Measurements from ENCODE around the gene CAMK2D. TPM values are rescaled to one million over a fixed set of nuclear protein-coding genes. Genes with fewer than 3 reads are reported as not detected.

CAMK2D gene
- total RNA-seq, 4 donors from 2014 or later, result 62.0 to 122 (median 85.1) TPM

DNA sequence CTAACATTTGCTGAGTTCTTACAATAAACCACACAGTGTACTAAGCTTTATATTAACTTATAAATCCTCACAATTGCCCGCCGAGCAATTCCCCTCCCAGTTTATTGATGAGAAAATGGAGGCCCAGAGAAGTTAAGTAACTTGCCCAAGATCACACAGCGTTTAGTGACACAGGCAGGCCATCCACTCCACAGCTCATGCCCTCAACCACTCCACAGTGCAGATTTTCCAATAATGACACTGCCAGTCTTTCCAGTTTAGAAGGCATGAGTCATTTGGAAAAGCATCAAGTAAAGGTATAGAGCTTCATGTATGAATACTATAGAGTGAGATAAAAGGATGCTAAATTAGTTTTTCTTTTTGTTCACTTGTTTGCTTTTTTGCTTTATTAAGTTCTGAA is 208.5 kb downstream of the CAMK2D start:
- TF ChIP-seq, protein P1, sequence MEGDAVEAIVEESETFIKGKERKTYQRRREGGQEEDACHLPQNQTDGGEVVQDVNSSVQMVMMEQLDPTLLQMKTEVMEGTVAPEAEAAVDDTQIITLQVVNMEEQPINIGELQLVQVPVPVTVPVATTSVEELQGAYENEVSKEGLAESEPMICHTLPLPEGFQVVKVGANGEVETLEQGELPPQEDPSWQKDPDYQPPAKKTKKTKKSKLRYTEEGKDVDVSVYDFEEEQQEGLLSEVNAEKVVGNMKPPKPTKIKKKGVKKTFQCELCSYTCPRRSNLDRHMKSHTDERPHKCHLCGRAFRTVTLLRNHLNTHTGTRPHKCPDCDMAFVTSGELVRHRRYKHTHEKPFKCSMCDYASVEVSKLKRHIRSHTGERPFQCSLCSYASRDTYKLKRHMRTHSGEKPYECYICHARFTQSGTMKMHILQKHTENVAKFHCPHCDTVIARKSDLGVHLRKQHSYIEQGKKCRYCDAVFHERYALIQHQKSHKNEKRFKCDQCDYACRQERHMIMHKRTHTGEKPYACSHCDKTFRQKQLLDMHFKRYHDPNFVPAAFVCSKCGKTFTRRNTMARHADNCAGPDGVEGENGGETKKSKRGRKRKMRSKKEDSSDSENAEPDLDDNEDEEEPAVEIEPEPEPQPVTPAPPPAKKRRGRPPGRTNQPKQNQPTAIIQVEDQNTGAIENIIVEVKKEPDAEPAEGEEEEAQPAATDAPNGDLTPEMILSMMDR (IDR thresholded peaks at IDR 0.05; ENCODE audit: low read depth), result no peak

DNA sequence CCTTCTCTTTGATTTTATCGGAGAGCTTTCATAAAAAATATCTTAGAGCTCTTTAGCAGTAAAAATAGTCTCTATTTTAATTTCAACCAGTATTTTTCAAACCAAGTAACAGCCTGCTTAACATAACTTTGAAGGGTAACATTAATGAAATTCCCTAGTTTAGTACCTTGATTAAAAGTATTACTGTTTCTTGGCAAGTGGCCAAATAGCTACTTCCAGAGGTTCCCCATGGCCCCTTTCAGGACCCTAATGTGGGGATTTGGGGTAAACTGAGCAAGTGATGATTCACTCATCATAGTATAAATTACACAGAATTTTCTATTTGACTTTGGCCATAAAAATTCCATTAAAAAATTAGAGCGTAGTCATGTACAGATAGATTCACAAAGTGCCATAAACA is 211.0 kb downstream of the CAMK2D start:
- TF ChIP-seq, protein P1 (IDR thresholded peaks at IDR 0.05; ENCODE audit: low read depth), result no peak

DNA sequence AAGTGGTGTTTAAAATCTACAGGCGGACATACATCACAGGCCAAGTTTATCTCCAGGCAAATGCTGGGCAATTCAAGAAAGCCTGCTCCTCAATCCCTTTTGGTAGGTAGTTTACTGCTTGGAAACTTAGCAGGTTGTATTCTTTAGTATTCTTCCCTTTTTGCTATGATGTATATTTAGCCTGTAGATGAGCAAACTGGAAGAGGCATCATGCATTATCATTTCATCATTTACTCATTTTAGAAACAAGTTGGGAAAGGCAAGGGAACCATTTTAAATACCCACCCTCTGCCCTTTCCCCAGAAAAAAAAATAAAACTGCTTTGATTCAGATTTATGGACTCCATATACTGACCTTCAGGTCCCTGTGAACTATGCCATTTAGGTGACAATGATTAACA is 213.2 kb downstream of the CAMK2D start:
- TF ChIP-seq, protein P1 (IDR thresholded peaks at IDR 0.05; ENCODE audit: low read depth), result no peak

DNA sequence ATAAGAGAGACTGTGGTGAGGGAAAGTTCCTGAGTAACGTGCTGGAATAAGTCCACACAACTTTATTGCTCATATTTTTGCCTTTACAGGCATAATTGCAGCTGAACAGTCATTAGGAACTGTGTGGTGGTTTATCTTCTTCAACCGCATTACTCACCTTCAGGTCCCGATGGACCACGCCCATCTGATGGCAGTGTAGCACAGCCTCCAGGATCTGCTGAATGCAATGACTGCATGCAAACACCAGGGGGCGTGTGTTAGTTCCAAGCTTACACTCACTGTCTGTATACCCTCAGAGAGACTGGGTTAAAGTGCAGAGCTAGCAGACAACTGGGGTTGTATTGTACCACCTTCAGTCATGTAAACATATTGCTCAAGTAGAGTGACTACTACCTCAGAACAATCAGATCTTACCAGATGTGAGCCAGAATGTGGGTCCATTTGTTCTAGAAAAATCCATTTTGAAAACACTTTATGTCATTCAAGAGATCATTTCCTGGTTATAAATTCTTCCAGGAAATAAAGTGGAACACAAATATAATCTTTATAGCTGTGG is 214.0 kb downstream of the CAMK2D start:
- TF ChIP-seq, protein P1 (IDR thresholded peaks at IDR 0.05; ENCODE audit: low read depth), result no peak

DNA sequence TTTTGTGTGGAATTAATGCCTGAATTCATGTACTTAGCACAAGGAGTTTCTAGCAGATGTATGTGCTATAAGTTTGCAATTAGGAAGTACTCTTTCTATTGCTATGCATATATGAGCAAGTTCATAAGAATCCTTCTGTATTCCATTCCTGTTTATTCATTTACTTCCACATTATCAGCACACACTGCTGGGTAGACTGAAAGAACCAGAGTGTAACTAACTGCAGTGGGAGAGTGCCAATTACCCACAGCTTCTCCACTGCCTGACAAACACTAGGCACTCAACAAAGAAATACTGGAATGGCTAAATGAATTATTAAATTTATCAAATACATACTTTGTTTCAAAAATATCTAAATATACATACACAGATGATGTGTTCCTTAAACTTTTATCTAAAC is 219.6 kb downstream of the CAMK2D start:
- TF ChIP-seq, protein P1 (IDR thresholded peaks at IDR 0.05; ENCODE audit: low read depth), result no peak

DNA sequence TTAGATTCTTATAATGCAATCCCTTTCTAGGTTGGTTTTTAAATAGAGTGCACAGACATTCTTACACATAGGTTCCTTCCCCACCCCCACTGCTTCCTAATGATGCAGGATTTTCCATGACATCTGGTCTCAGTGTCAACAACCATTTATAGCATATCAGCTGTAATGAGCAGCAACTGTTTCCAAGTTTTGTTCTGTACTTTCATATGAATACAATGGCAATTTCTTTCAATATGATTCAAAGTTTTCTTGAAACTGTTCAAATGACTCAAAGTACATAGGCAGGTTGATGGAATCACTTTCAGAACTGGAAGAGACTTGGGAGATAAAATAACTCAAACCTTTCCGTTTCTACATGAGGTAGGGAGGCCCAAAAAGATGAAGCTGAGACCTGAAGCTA is 220.7 kb downstream of the CAMK2D start:
- TF ChIP-seq, protein P1 (IDR thresholded peaks at IDR 0.05; ENCODE audit: low read depth), result no peak

DNA sequence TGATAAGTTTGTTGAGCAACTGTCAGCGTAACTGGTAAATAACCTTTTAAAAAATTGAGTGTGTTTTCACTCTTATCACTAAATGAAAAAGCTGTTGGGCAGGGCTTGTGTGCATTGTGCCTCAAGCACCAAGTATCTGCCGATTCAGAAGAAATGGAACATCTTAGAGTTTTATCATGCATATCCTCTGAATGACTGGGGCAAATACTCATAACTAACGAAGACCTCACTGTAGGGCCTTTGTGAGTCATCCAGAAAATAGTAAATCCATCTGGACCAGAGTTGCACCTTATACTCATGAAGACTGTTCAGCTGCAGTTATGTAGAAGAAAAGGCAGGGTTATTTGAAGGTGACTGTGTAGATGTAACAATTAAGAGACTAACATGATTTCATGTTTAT is 222.1 kb downstream of the CAMK2D start:
- TF ChIP-seq, protein P1 (IDR thresholded peaks at IDR 0.05; ENCODE audit: low read depth), result no peak
